Motor neuron (in vitro differentiated cells): ENCODE results near the gene DLGAP1. TPM values are rescaled to one million over a fixed set of nuclear protein-coding genes. Genes with fewer than 3 reads are reported as not detected.

Experiments used
- ATAC-seq, 8 experiments: fragments of 200-7000 bp; cut with Tn5 transposase; replicated peaks in 6 of 8; 2 replicates each; pipeline ENCODE4 v1.8.0; 2021; ENCODE audit warnings: mild to moderate bottlenecking in 8 of 8, moderate library complexity in 8 of 8
- H3K27ac ChIP-seq, 2 donors: fragments of 250-450 bp; sonication (Bioruptor Pico); 2 replicates each; pipeline ENCODE4 v1.9.0; 2021; ENCODE audit warnings: antibody characterized with exemption in 2 of 2, mild to moderate bottlenecking in 2 of 2, moderate library complexity in 1 of 2
- H3K4me1 ChIP-seq, 2 donors: fragments of 250-450 bp; sonication (Bioruptor Pico); replicated peaks in 1 of 2; 2 replicates each; pipeline ENCODE4 v1.6.1; 2021; ENCODE audit warnings: antibody characterized with exemption in 2 of 2, mild to moderate bottlenecking in 2 of 2, moderate library complexity in 1 of 2
- H3K4me3 ChIP-seq, 5 donors: fragments of 250-450 bp; sonication (Bioruptor Pico); 2 replicates each; pipeline ENCODE4 v1.9.0; 2021; ENCODE audit warnings: antibody characterized with exemption in 5 of 5, mild to moderate bottlenecking in 5 of 5, moderate library complexity in 4 of 5
- WGBS, 10 experiments: fragments of 450-650 bp; shearing (Covaris generic); methylation state at CpG; one replicate each; pipeline ENCODE4 v1.0.0; 2022; 5-methylcytosine and 5-hydroxymethylcytosine counted together
- in situ Hi-C, 9 experiments: fragments of 400-800 bp; cut with MboI; loops; one replicate each; pipeline ENCODE4 v1.15.0; 2021; ENCODE audit warnings: low sequenced_read_pairs in 9 of 9, low pct_unique_long_range_greater_than_20kb in 2 of 9; ENCODE audit not compliant: unreplicated experiment in 9 of 9
- total RNA-seq, 8 experiments: library from RNA; unstranded; fragments of 300-600 nt; gene quantifications; 2 replicates each; pipeline versions ENCODE4 v1.2.3 to v1.2.4, GENCODE V29; 2022

The DLGAP1 gene
- total RNA-seq, 8 experiments from 2014 or later = 0.36 to 38.2 (median 16.6) TPM

GRCh38 chr18:4211111-4211837, 243.8 kb downstream of the DLGAP1 start:
- Histone ChIP-seq H3K4me3 (no peak overlapping the region), H3K4me1 (peaks cover 9 to 16% of the 10 kb centered on the region in 2 donors), H3K27ac (no peak overlapping the region)
- 0 to 100% (median 32%) methylated on average over 1 to 5 of the region's 5 CpGs for WGBS, 10 experiments
- in situ Hi-C loops = no loop called here
- peak in 5 of 8 experiments; percentile 95 to 99 (median 97) for ATAC-seq

- peaks cover 16 to 25% of the 10 kb centered on the region in 2 donors for H3K4me1 ChIP-seq
- no peak overlapping the region for H3K27ac ChIP-seq
- no peak for ATAC-seq
- in situ Hi-C loops = no loop called here
- WGBS, 10 experiments = 0 to 100% (median 85%) methylated on average over 1 of the region's 1 CpG; no CpG with 5 or more reads in 2 of the 10 experiments
- no peak overlapping the region for H3K4me3 ChIP-seq
Observed at GRCh38 chr18:4208366-4208765, 246.7 kb downstream of the DLGAP1 start.

GRCh38 chr18:4207383-4207985, 247.6 kb downstream of the DLGAP1 start:
- in situ Hi-C loops = no loop called here
- H3K27ac ChIP-seq = no peak overlapping the region
- H3K4me3 ChIP-seq = no peak overlapping the region
- peaks cover 16 to 26% of the 10 kb centered on the region in 2 donors for H3K4me1 ChIP-seq
- no peak for ATAC-seq
- WGBS, 10 experiments = 14 to 100% (median 93%) methylated on average over 1 to 7 of the region's 7 CpGs; no CpG with 5 or more reads in 1 of the 10 experiments

GRCh38 chr18:4204438-4204720, 250.7 kb downstream of the DLGAP1 start:
- Histone ChIP-seq H3K4me3 (no peak overlapping the region), H3K4me1 (peaks cover 7 to 10% of the 10 kb centered on the region in 2 donors), H3K27ac (no peak overlapping the region)
- in situ Hi-C loops = no loop called here
- 0 to 100% (median 46%) methylated on average over 1 of the region's 1 CpG; no CpG with 5 or more reads in 2 of the 10 experiments for WGBS, 10 experiments
- no peak for ATAC-seq

GRCh38 chr18:4203568-4204437, 251.3 kb downstream of the DLGAP1 start:
- no peak overlapping the region for H3K4me3 ChIP-seq
- ATAC-seq = peak in 5 of 8 experiments; percentile 21 to 53 (median 47)
- peaks cover 7 to 10% of the 10 kb centered on the region in 2 donors for H3K4me1 ChIP-seq
- H3K27ac ChIP-seq = no peak overlapping the region
- in situ Hi-C loops = no loop called here
- 3 to 100% (median 84%) methylated on average over 1 to 5 of the region's 5 CpGs for WGBS, 10 experiments

- peaks cover 10 to 14% of the 10 kb centered on the region in 2 donors for H3K4me1 ChIP-seq
- no peak overlapping the region for H3K27ac ChIP-seq
- H3K4me3 ChIP-seq = no peak overlapping the region
- no peak for ATAC-seq
- in situ Hi-C loops = no loop called here
Observed at GRCh38 chr18:4200399-4200798, 254.7 kb downstream of the DLGAP1 start.

GRCh38 chr18:4198956-4199355, 256.2 kb downstream of the DLGAP1 start:
- Histone ChIP-seq H3K4me1 (peaks cover 7 to 13% of the 10 kb centered on the region in 2 donors), H3K27ac (no peak overlapping the region), H3K4me3 (no peak overlapping the region)
- 0 to 100% (median 85%) methylated on average over 1 to 5 of the region's 5 CpGs; no CpG with 5 or more reads in 3 of the 10 experiments for WGBS, 10 experiments
- ATAC-seq = peak in 2 of 8 experiments; percentile 42 to 64
- in situ Hi-C loops = no loop called here

GRCh38 chr18:4196351-4196750, 258.8 kb downstream of the DLGAP1 start:
- H3K27ac ChIP-seq = no peak overlapping the region
- 4 to 80% (median 22%) methylated on average over 1 to 4 of the region's 4 CpGs; no CpG with 5 or more reads in 1 of the 10 experiments for WGBS, 10 experiments
- H3K4me1 ChIP-seq = peaks cover 0 to 7% of the 10 kb centered on the region in 2 donors
- ATAC-seq = peak in 7 of 8 experiments; percentile 32 to 96 (median 84)
- in situ Hi-C loops = no loop called here
- H3K4me3 ChIP-seq = no peak overlapping the region

GRCh38 chr18:4193086-4193485, 262.0 kb downstream of the DLGAP1 start:
- in situ Hi-C loops = no loop called here
- no peak for ATAC-seq
- 0 to 100% (median 98%) methylated on average over 1 to 3 of the region's 3 CpGs; no CpG with 5 or more reads in 2 of the 10 experiments for WGBS, 10 experiments
- Histone ChIP-seq H3K4me1 (peaks cover 0 to 7% of the 10 kb centered on the region in 2 donors), H3K4me3 (no peak overlapping the region), H3K27ac (no peak overlapping the region)

- no peaks in the 10 kb centered on the region for H3K4me1 ChIP-seq
- in situ Hi-C loops = no loop called here
- no peak overlapping the region for H3K27ac ChIP-seq
- no peak for ATAC-seq
- WGBS, 10 experiments = 19 to 100% (median 75%) methylated on average over 1 to 7 of the region's 7 CpGs; no CpG with 5 or more reads in 1 of the 10 experiments
- H3K4me3 ChIP-seq = no peak overlapping the region
Observed at GRCh38 chr18:4181882-4182568, 273.1 kb downstream of the DLGAP1 start.

GRCh38 chr18:4181086-4181485, 274.0 kb downstream of the DLGAP1 start:
- ATAC-seq = no peak
- Histone ChIP-seq H3K27ac (no peak overlapping the region), H3K4me1 (no peaks in the 10 kb centered on the region), H3K4me3 (no peak overlapping the region)
- in situ Hi-C loops = no loop called here
- 11 to 95% (median 50%) methylated on average over 2 to 3 of the region's 3 CpGs; no CpG with 5 or more reads in 2 of the 10 experiments for WGBS, 10 experiments

GRCh38 chr18:4172196-4173100, 282.7 kb downstream of the DLGAP1 start:
- in situ Hi-C loops = no loop called here
- 15 to 100% (median 77%) methylated on average over 1 to 6 of the region's 6 CpGs for WGBS, 10 experiments
- peaks cover 5 to 18% of the 10 kb centered on the region in 2 donors for H3K4me1 ChIP-seq
- no peak overlapping the region for H3K27ac ChIP-seq
- H3K4me3 ChIP-seq = no peak overlapping the region
- ATAC-seq = peak in 5 of 8 experiments; percentile 57 to 71 (median 63)
